ENCODE measurements around the gene EMILIN2.

- TF ChIP-seq CTCF (IDR thresholded peaks at IDR 0.05) (no peak), EP300 (IDR thresholded peaks at IDR 0.05) (no peak)
These were observed 6.3 kb upstream of the EMILIN2 start for GRCh38 chr18:2840521-2840920.
